PC-3 (cell line): ENCODE measurements around the gene GTF2F2. TPM values are rescaled to one million over a fixed set of nuclear protein-coding genes. Genes with fewer than 3 reads are reported as not detected.

Experiments used
- ATAC-seq: fragments of 200-7000 bp; cut with Tn5 transposase; 2 replicates; pipeline ENCODE4 v1.9.1; 2020; ENCODE audit warnings: mild to moderate bottlenecking, moderate library complexity
- BruUV-seq: library from RNA; stranded (reverse); fragments of 400-500 nt; replicated peaks from 2 replicates; lab custom pipeline; 2021; lab: Mats Ljungman, UMichigan
- CTCF ChIA-PET: fragments of 300-600 bp; sonication (Branson Sonifier 250); formaldehyde crosslinking; loops from one replicate; lab custom pipeline; 2022; ENCODE audit warnings: antibody characterized with exemption; lab: Charles Lee
- POLR2A ChIA-PET: fragments of 300-600 bp; sonication (Branson Sonifier 250); formaldehyde crosslinking; loops from one replicate; lab custom pipeline; 2022; ENCODE audit warnings: antibody characterized with exemption; ENCODE audit not compliant: unreplicated experiment; lab: Charles Lee
- DNase-seq: peaks from one replicate; pipeline ENCODE4 v3.0.0-alpha.2; 2015
- H2AFZ ChIP-seq: fragments of 300-600 bp; sonication (generic); 2 replicates; pipeline ENCODE4 v1.6.0; 2016; ENCODE audit warnings: antibody characterized with exemption, low read length
- H3F3A ChIP-seq: fragments of 300-600 bp; sonication (generic); one replicate; pipeline ENCODE4 v1.6.0; 2017; ENCODE audit warnings: antibody characterized with exemption, low read length, control low read depth, mild to moderate bottlenecking; ENCODE audit not compliant: unreplicated experiment
- H3K27ac ChIP-seq: fragments of 300-600 bp; sonication (generic); 2 replicates; pipeline ENCODE4 v1.5.1; 2016; ENCODE audit warnings: mild to moderate bottlenecking, low read length
- H3K27me3 ChIP-seq: fragments of 300-600 bp; sonication (generic); 2 replicates; pipeline ENCODE4 v1.6.1; 2016; ENCODE audit warnings: low read length, mixed read lengths
- H3K36me3 ChIP-seq: fragments of 300-600 bp; sonication (generic); 2 replicates; pipeline ENCODE4 v1.6.1; 2016; ENCODE audit warnings: low read depth, mixed run types, low read length, mixed read lengths
- H3K4me1 ChIP-seq: fragments of 300-600 bp; sonication (generic); 2 replicates; pipeline ENCODE4 v1.5.1; 2016; ENCODE audit warnings: low read length; ENCODE audit not compliant: insufficient read depth
- H3K4me2 ChIP-seq: fragments of 300-600 bp; sonication (generic); 2 replicates; pipeline ENCODE4 v1.6.0; 2016; ENCODE audit warnings: low read length
- H3K4me3 ChIP-seq: fragments of 300-600 bp; sonication (generic); 2 replicates; pipeline ENCODE4 v1.5.1; 2016; ENCODE audit warnings: mild to moderate bottlenecking, low read length, mixed read lengths
- H3K79me2 ChIP-seq: fragments of 300-600 bp; sonication (generic); 2 replicates; pipeline ENCODE4 v1.6.1; 2017; ENCODE audit warnings: low read length, mixed read lengths
- H3K9ac ChIP-seq: fragments of 300-600 bp; sonication (generic); 2 replicates; pipeline ENCODE4 v1.6.0; 2016; ENCODE audit warnings: mild to moderate bottlenecking, low read length
- H3K9me2 ChIP-seq: fragments of 300-600 bp; sonication (generic); replicated peaks from 2 replicates; pipeline ENCODE4 v1.6.1; 2016; ENCODE audit warnings: mixed run types, low read length, mixed read lengths
- H3K9me3 ChIP-seq: fragments of 300-600 bp; sonication (generic); 2 replicates; pipeline ENCODE4 v1.6.1; 2016; ENCODE audit warnings: low read length, mixed read lengths
- H4K20me1 ChIP-seq: fragments of 300-600 bp; sonication (generic); 2 replicates; pipeline ENCODE4 v1.6.1; 2016; ENCODE audit warnings: low read length, mixed read lengths
- EZH2 ChIP-seq: fragments of 300-600 bp; sonication (generic); IDR thresholded peaks from one replicate; pipeline ENCODE4 v1.6.1; 2017; ENCODE audit warnings: antibody characterized with exemption, mild to moderate bottlenecking, low read length; ENCODE audit not compliant: unreplicated experiment
- EZH2phosphoT487 ChIP-seq: fragments of 300-600 bp; sonication (generic); IDR thresholded peaks from 2 replicates; pipeline ENCODE4 v1.6.1; 2018; ENCODE audit warnings: mild to moderate bottlenecking, antibody characterized with exemption, low read length, borderline replicate concordance
- intact Hi-C: fragments of 100-400 bp; cut with micrococcal nuclease; formaldehyde crosslinking; loops from 2 replicates; pipeline ENCODE4 v1.9.0; 2023
- total RNA-seq: library from RNA; depleted of rRNA; stranded (reverse); fragments of >200 nt; gene quantifications from 2 replicates; pipeline ENCODE4 v1.2.3, GENCODE V29; 2014
- TF ChIP-seq, protein P1 (sequence below): fragments of 300-600 bp; sonication (generic); conservative IDR thresholded peaks from 2 replicates; pipeline ENCODE4 v1.5.1; 2017; ENCODE audit warnings: antibody characterized with exemption, low read depth, mild to moderate bottlenecking, low read length

GTF2F2 gene
- total RNA-seq, 1 experiment from 2014 or later = 28.3 TPM

GRCh38 chr13:45231722-45232121, 111.4 kb downstream of the GTF2F2 start:
- H3K27me3 ChIP-seq = no peaks in the 10 kb centered on the region
- no TSS peak for BruUV-seq
- H3K4me2 ChIP-seq = no peak overlapping the region
- H2AFZ ChIP-seq = no peak overlapping the region
- ATAC-seq (peak; percentile 37), DNase-seq (no peak)
- TF ChIP-seq, protein P1, sequence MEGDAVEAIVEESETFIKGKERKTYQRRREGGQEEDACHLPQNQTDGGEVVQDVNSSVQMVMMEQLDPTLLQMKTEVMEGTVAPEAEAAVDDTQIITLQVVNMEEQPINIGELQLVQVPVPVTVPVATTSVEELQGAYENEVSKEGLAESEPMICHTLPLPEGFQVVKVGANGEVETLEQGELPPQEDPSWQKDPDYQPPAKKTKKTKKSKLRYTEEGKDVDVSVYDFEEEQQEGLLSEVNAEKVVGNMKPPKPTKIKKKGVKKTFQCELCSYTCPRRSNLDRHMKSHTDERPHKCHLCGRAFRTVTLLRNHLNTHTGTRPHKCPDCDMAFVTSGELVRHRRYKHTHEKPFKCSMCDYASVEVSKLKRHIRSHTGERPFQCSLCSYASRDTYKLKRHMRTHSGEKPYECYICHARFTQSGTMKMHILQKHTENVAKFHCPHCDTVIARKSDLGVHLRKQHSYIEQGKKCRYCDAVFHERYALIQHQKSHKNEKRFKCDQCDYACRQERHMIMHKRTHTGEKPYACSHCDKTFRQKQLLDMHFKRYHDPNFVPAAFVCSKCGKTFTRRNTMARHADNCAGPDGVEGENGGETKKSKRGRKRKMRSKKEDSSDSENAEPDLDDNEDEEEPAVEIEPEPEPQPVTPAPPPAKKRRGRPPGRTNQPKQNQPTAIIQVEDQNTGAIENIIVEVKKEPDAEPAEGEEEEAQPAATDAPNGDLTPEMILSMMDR = no peak
- TF ChIP-seq EZH2 (no peak), EZH2phosphoT487 (no peak)
- H3K4me1 ChIP-seq = peaks cover 9% of the 10 kb centered on the region
- H3K9ac ChIP-seq = no peak overlapping the region
- no peaks in the 10 kb centered on the region for H3K9me2 ChIP-seq
- POLR2A ChIA-PET = no interaction called here
- H4K20me1 ChIP-seq = no peaks in the 10 kb centered on the region
- no peak overlapping the region for H3K27ac ChIP-seq
- no peaks in the 10 kb centered on the region for H3K9me3 ChIP-seq
- no peak overlapping the region for H3K4me3 ChIP-seq
- no peaks in the 10 kb centered on the region for H3K36me3 ChIP-seq
- CTCF ChIA-PET = no interaction called here
- intact Hi-C loops = no loop called here
- no peaks in the 10 kb centered on the region for H3F3A ChIP-seq
- H3K79me2 ChIP-seq = peaks cover 4% of the 10 kb centered on the region; the same call in 1 of the 2 replicates

DNA sequence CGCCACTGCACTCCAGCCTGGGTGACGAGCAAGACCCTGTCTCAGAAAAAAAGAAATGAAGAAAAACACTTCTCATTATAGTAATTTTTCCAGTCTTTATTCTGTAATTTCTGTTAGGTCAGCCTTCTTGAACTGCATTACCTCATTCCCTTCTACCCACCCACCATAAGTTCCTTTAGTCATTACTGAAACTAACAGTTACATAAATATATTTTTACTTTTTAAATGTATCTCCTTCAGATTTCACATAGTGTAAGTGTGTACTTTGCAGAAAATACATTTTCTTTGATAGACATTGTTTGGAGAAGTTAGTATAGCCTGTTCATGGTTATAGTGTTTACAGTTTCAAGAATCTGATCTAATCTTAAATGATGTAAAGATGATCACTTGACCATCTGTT, 112.3 kb downstream of the GTF2F2 start:
- no peaks in the 10 kb centered on the region for H3K27me3 ChIP-seq
- H3K79me2 ChIP-seq = peaks cover 9% of the 10 kb centered on the region; the same call in 1 of the 2 replicates
- H3K36me3 ChIP-seq = no peaks in the 10 kb centered on the region
- no peaks in the 10 kb centered on the region for H4K20me1 ChIP-seq
- ChIA-PET CTCF (no interaction called here), POLR2A (no interaction called here)
- peaks cover 9% of the 10 kb centered on the region for H3K4me1 ChIP-seq
- no peak for TF ChIP-seq EZH2
- TF ChIP-seq EZH2phosphoT487 = no peak
- TF ChIP-seq, protein P1 = no peak
- no TSS peak for BruUV-seq
- no peak overlapping the region for H3K27ac ChIP-seq
- DNase-seq (no peak), ATAC-seq (no peak)
- no peaks in the 10 kb centered on the region for H3K9me2 ChIP-seq
- H3K4me3 ChIP-seq = no peak overlapping the region
- H3K9me3 ChIP-seq = no peaks in the 10 kb centered on the region
- intact Hi-C loops = no loop called here
- no peak overlapping the region for H3K4me2 ChIP-seq
- H3F3A ChIP-seq = no peaks in the 10 kb centered on the region
- no peak overlapping the region for H3K9ac ChIP-seq
- no peak overlapping the region for H2AFZ ChIP-seq

DNA sequence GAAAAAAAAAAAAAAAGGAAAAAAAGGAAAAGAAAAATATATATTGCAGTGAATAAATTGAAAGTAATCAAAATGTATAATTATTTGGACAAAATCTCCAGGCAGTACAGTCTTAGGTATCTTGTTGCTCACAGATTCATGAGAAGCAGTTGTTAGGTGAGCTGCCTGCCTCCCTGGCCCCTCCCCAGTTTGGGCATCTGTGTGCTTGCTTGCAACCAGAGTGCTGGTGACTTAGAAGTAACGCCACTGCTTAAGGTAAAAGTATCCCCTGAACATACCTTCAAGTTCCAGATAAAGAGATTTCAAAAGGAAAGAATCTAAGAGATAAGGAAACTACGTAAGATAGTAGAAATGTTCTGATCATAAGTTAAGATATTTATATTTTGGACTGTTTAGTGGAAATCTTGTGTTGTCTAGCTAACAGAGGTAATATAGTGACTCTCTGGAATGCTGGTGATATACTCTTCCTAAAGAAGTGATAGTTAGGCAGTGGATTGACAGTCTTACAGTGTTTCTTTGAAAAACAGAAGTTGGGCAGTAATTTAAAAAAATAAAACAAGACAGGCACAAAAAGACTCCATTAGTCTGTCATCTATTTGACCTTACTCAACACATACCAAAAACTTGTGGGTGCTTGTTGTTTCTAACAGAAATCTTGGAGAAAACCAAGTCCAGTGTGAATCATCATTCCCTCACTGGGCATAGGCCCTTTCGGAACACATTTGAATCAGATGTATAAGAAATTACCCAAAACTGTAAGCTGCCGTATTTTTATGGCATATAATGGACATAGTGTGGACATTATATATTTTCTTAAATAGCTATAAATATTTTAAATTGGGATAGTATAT, 118.9 kb downstream of the GTF2F2 start:
- DNase-seq = no peak
- H2AFZ ChIP-seq = no peak overlapping the region
- H3K4me3 ChIP-seq = no peak overlapping the region
- ATAC-seq = no peak
- no peaks in the 10 kb centered on the region for H3K27me3 ChIP-seq
- peaks cover 9% of the 10 kb centered on the region for H3K4me1 ChIP-seq
- H4K20me1 ChIP-seq = no peaks in the 10 kb centered on the region
- ChIA-PET POLR2A (no interaction called here), CTCF (no interaction called here)
- no peaks in the 10 kb centered on the region for H3F3A ChIP-seq
- H3K9me3 ChIP-seq = no peaks in the 10 kb centered on the region
- H3K9ac ChIP-seq = no peak overlapping the region
- TF ChIP-seq EZH2 (no peak), EZH2phosphoT487 (no peak)
- TF ChIP-seq, protein P1 = no peak
- H3K27ac ChIP-seq = no peak overlapping the region
- no TSS peak for BruUV-seq
- H3K9me2 ChIP-seq = no peaks in the 10 kb centered on the region
- intact Hi-C loops = no loop called here
- H3K4me2 ChIP-seq = no peak overlapping the region
- no peaks in the 10 kb centered on the region for H3K36me3 ChIP-seq
- H3K79me2 ChIP-seq = peaks cover 30% of the 10 kb centered on the region
